ENCODE data around the gene POLL.

POLL gene

GRCh38 chr10:101615525-101616116 is 27.6 kb upstream of the POLL start:
- no peak for TF ChIP-seq GATA2 (IDR thresholded peaks at IDR 0.05; ENCODE audit: low read depth, low read length)
- no peak for TF ChIP-seq GATA3 (IDR thresholded peaks at IDR 0.05; ENCODE audit: low read depth, low read length)

GRCh38 chr10:101614663-101615524 is 26.8 kb upstream of the POLL start:
- no peak for TF ChIP-seq GATA2 (IDR thresholded peaks at IDR 0.05; ENCODE audit: low read depth, low read length)
- TF ChIP-seq GATA3 (IDR thresholded peaks at IDR 0.05; ENCODE audit: low read depth, low read length): no peak

- TF ChIP-seq GATA2 (IDR thresholded peaks at IDR 0.05; ENCODE audit: low read depth, low read length) (no peak), GATA3 (IDR thresholded peaks at IDR 0.05; ENCODE audit: low read depth, low read length) (no peak)
Measured at GRCh38 chr10:101613646-101614045, 25.6 kb upstream of the POLL start.

- TF ChIP-seq GATA3 (IDR thresholded peaks at IDR 0.05; ENCODE audit: low read depth, low read length) (no peak), GATA2 (IDR thresholded peaks at IDR 0.05; ENCODE audit: low read depth, low read length) (no peak)
Measured at GRCh38 chr10:101612872-101613271, 24.8 kb upstream of the POLL start.

GRCh38 chr10:101612086-101612485 is 24.0 kb upstream of the POLL start:
- no peak for TF ChIP-seq GATA3 (IDR thresholded peaks at IDR 0.05; ENCODE audit: low read depth, low read length)
- TF ChIP-seq GATA2 (IDR thresholded peaks at IDR 0.05; ENCODE audit: low read depth, low read length): no peak

- no peak for TF ChIP-seq GATA3 (IDR thresholded peaks at IDR 0.05; ENCODE audit: low read depth, low read length)
- no peak for TF ChIP-seq GATA2 (IDR thresholded peaks at IDR 0.05; ENCODE audit: low read depth, low read length)
Measured at GRCh38 chr10:101611096-101611905, 23.2 kb upstream of the POLL start.

GRCh38 chr10:101609481-101609880 is 21.4 kb upstream of the POLL start:
- TF ChIP-seq GATA3 (IDR thresholded peaks at IDR 0.05; ENCODE audit: low read depth, low read length) (no peak), GATA2 (IDR thresholded peaks at IDR 0.05; ENCODE audit: low read depth, low read length) (no peak)

- no peak for TF ChIP-seq GATA3 (IDR thresholded peaks at IDR 0.05; ENCODE audit: low read depth, low read length)
- TF ChIP-seq GATA2 (IDR thresholded peaks at IDR 0.05; ENCODE audit: low read depth, low read length): no peak
Measured at GRCh38 chr10:101607124-101607523, 19.1 kb upstream of the POLL start.

GRCh38 chr10:101602761-101603398 is 14.8 kb upstream of the POLL start:
- no peak for TF ChIP-seq GATA3 (IDR thresholded peaks at IDR 0.05; ENCODE audit: low read depth, low read length)

GRCh38 chr10:101601541-101601940 is 13.5 kb upstream of the POLL start:
- TF ChIP-seq GATA2 (IDR thresholded peaks at IDR 0.05; ENCODE audit: low read depth, low read length) (no peak), GATA3 (IDR thresholded peaks at IDR 0.05; ENCODE audit: low read depth, low read length) (no peak)

GRCh38 chr10:101597091-101597900 is 9.2 kb upstream of the POLL start:
- no peak for TF ChIP-seq GATA2 (IDR thresholded peaks at IDR 0.05; ENCODE audit: low read depth, low read length)
- no peak for TF ChIP-seq GATA3 (IDR thresholded peaks at IDR 0.05; ENCODE audit: low read depth, low read length)

GRCh38 chr10:101595591-101596433 is 7.8 kb upstream of the POLL start:
- no peak for TF ChIP-seq GATA2 (IDR thresholded peaks at IDR 0.05; ENCODE audit: low read depth, low read length)
- no peak for TF ChIP-seq GATA3 (IDR thresholded peaks at IDR 0.05; ENCODE audit: low read depth, low read length)

All from SH-SY5Y (cell line).